Measurements from ENCODE around the gene TSSK2.

GRCh38 chr22:19115628-19116027, 15.5 kb upstream of the TSSK2 start:
- TF ChIP-seq POLR2AphosphoS5 (IDR thresholded peaks at IDR 0.05), result no peak
- no peak for TF ChIP-seq CTCF (IDR thresholded peaks at IDR 0.05)
- no peak for TF ChIP-seq EP300 (IDR thresholded peaks at IDR 0.05; ENCODE audit: low read depth)
- TF ChIP-seq POLR2A (IDR thresholded peaks at IDR 0.05), result no peak

Data from transverse colon (tissue), 4 donors.